IMR-90 (cell line): Measurements from ENCODE around the gene CBX5. TPM values are rescaled to one million over a fixed set of nuclear protein-coding genes. Genes with fewer than 3 reads are reported as not detected.

ENCODE experiments used
- ATAC-seq: fragments of 200-7000 bp; cut with Tn5 transposase; 2 replicates; pipeline ENCODE4 v1.9.1; 2020; ENCODE audit warnings: low read depth, mild to moderate bottlenecking, moderate library complexity
- BruUV-seq: library from RNA; stranded (reverse); fragments of 400-500 nt; replicated peaks from 2 replicates; lab custom pipeline; 2021; lab: Mats Ljungman, UMichigan
- CTCF ChIA-PET: fragments of 300-600 bp; formaldehyde crosslinking; extraction: SDS; loops from one replicate; lab custom pipeline; 2021; ENCODE audit warnings: antibody characterized with exemption; lab: Yijun Ruan, JAX
- POLR2A ChIA-PET: fragments of 300-600 bp; sonication (Branson Sonifier 250); formaldehyde crosslinking; loops from one replicate; lab custom pipeline; 2022; ENCODE audit warnings: antibody characterized with exemption; ENCODE audit not compliant: unreplicated experiment; lab: Charles Lee
- DNase-seq: peaks from one replicate; pipeline ENCODE4 v3.0.0; 2013
- H2AFZ ChIP-seq: replicated peaks from 2 replicates; pipeline ENCODE3; 2013; ENCODE audit warnings: low read length, mild to moderate bottlenecking; ENCODE audit not compliant: poor library complexity
- H2AK5ac ChIP-seq: 2 replicates; pipeline ENCODE4 v1.6.1; 2013; ENCODE audit warnings: low read depth, low read length, inconsistent platforms
- H2AK9ac ChIP-seq: replicated peaks from 2 replicates; pipeline ENCODE3; 2013; ENCODE audit warnings: mild to moderate bottlenecking, low read depth, low read length, moderate library complexity; ENCODE audit not compliant: poor library complexity
- H2BK120ac ChIP-seq: 2 replicates; pipeline ENCODE4 v1.6.1; 2013; ENCODE audit warnings: low read depth, low read length, inconsistent platforms
- H2BK15ac ChIP-seq: 3 replicates; pipeline ENCODE4 v1.6.1; 2013; ENCODE audit warnings: low read depth, low read length, inconsistent platforms
- H2BK20ac ChIP-seq: 2 replicates; pipeline ENCODE4 v1.6.1; 2013; ENCODE audit warnings: low read depth, mild to moderate bottlenecking, inconsistent platforms, low read length, moderate library complexity
- H2BK5ac ChIP-seq: 2 replicates; pipeline ENCODE4 v1.6.1; 2013; ENCODE audit warnings: mild to moderate bottlenecking, low read depth, low read length, inconsistent platforms; ENCODE audit not compliant: poor library complexity, severe bottlenecking
- H3K14ac ChIP-seq: replicated peaks from 2 replicates; pipeline ENCODE4 v1.6.1; 2013; ENCODE audit warnings: low read depth, low read length, inconsistent platforms
- H3K18ac ChIP-seq: 2 replicates; pipeline ENCODE4 v1.6.1; 2013; ENCODE audit warnings: low read depth, low read length, control low read depth
- H3K23ac ChIP-seq: 2 replicates; pipeline ENCODE4 v1.6.1; 2013; ENCODE audit warnings: low read depth, low read length, inconsistent platforms
- H3K27ac ChIP-seq: 2 replicates; pipeline ENCODE4 v1.5.1; 2013; ENCODE audit warnings: mild to moderate bottlenecking, control low read depth, low read length; ENCODE audit not compliant: insufficient read depth
- H3K27me3 ChIP-seq: 2 replicates; pipeline ENCODE4 v1.6.1; 2013; ENCODE audit warnings: low read length; ENCODE audit not compliant: control insufficient read depth, insufficient read depth
- H3K36me3 ChIP-seq: 2 replicates; pipeline ENCODE4 v1.6.1; 2013; ENCODE audit warnings: low read length, mixed read lengths; ENCODE audit not compliant: control insufficient read depth, insufficient read depth
- H3K4ac ChIP-seq: 2 replicates; pipeline ENCODE4 v1.6.1; 2013; ENCODE audit warnings: low read depth, low read length, inconsistent platforms
- H3K4me1 ChIP-seq: 2 replicates; pipeline ENCODE4 v1.6.1; 2013; ENCODE audit warnings: low read length, mixed read lengths; ENCODE audit not compliant: control insufficient read depth, insufficient read depth
- H3K4me2 ChIP-seq: 2 replicates; pipeline ENCODE4 v1.6.1; 2013; ENCODE audit warnings: low read depth, mild to moderate bottlenecking, control low read depth, low read length, moderate library complexity
- H3K4me3 ChIP-seq: 2 replicates; pipeline ENCODE4 v1.5.1; 2013; ENCODE audit warnings: low read depth, mild to moderate bottlenecking, control low read depth, low read length, moderate library complexity; ENCODE audit not compliant: insufficient read depth
- H3K56ac ChIP-seq: 2 replicates; pipeline ENCODE4 v1.6.1; 2013; ENCODE audit warnings: low read length, inconsistent platforms; ENCODE audit not compliant: insufficient read depth; ENCODE audit errors: extremely low read depth
- H3K79me1 ChIP-seq, 2 experiments: 2 replicates each; pipeline ENCODE4 v1.6.1; 2013; ENCODE audit warnings: low read length in 2 of 2, inconsistent platforms in 1 of 2, low read depth in 1 of 2
- H3K9ac ChIP-seq: 2 replicates; pipeline ENCODE4 v1.6.1; 2013; ENCODE audit warnings: low read depth, low read length, control low read depth
- H3K9me1 ChIP-seq: 2 replicates; pipeline ENCODE4 v1.6.1; 2013; ENCODE audit warnings: low read length, inconsistent platforms; ENCODE audit not compliant: insufficient read depth
- H3K9me3 ChIP-seq: 2 replicates; pipeline ENCODE4 v1.6.1; 2013; ENCODE audit warnings: low read length; ENCODE audit not compliant: control insufficient read depth, insufficient read depth
- H4K20me1 ChIP-seq: 2 replicates; pipeline ENCODE4 v1.6.1; 2013; ENCODE audit warnings: low read length, inconsistent platforms; ENCODE audit not compliant: insufficient read depth
- H4K5ac ChIP-seq: 2 replicates; pipeline ENCODE4 v1.6.1; 2013; ENCODE audit warnings: mild to moderate bottlenecking, low read depth, low read length, control low read depth
- H4K8ac ChIP-seq, 2 experiments: 2 replicates each; pipeline ENCODE4 v1.6.1; 2013; ENCODE audit warnings: low read depth in 2 of 2, low read length in 2 of 2, control low read depth in 1 of 2, inconsistent platforms in 1 of 2
- H4K91ac ChIP-seq: 2 replicates; pipeline ENCODE4 v1.6.1; 2013; ENCODE audit warnings: low read depth, low read length, inconsistent platforms; ENCODE audit not compliant: insufficient read depth
- BHLHE40 ChIP-seq: fragments of 150-350 bp; IDR thresholded peaks from 2 replicates; pipeline ENCODE4 v1.6.1; 2016; ENCODE audit warnings: mild to moderate bottlenecking, low read depth, low read length
- CHD1 ChIP-seq: IDR thresholded peaks from 2 replicates; pipeline ENCODE4 v1.6.1; 2012; ENCODE audit warnings: low read depth, low read length, improper control_type of control experiment
- CTCF ChIP-seq: conservative IDR thresholded peaks from 2 replicates; pipeline ENCODE4 v1.5.1; 2012; ENCODE audit warnings: mild to moderate bottlenecking, low read depth, low read length, improper control_type of control experiment
- ELK1 ChIP-seq: fragments of 150-350 bp; IDR thresholded peaks from 2 replicates; pipeline ENCODE4 v1.6.1; 2016; ENCODE audit warnings: low read depth, mild to moderate bottlenecking, low read length, moderate library complexity, borderline replicate concordance
- FOS ChIP-seq: fragments of 150-350 bp; IDR thresholded peaks from 2 replicates; pipeline ENCODE4 v1.6.1; 2016; ENCODE audit warnings: low read depth, low read length
- MAFK ChIP-seq: IDR thresholded peaks from 2 replicates; pipeline ENCODE4 v1.6.1; 2012; ENCODE audit warnings: low read depth, low read length, improper control_type of control experiment
- MAZ ChIP-seq: IDR thresholded peaks from 2 replicates; pipeline ENCODE4 v1.6.1; 2012; ENCODE audit warnings: low read depth, mild to moderate bottlenecking, low read length, improper control_type of control experiment, moderate library complexity, borderline replicate concordance
- RAD21 ChIP-seq: IDR thresholded peaks from 2 replicates; pipeline ENCODE4 v1.6.1; 2012; ENCODE audit warnings: low read length, improper control_type of control experiment
- RFX5 ChIP-seq: IDR thresholded peaks from 2 replicates; pipeline ENCODE4 v1.8.0; 2012; ENCODE audit warnings: low read depth, mild to moderate bottlenecking, low read length, moderate library complexity
- USF2 ChIP-seq: fragments of 150-350 bp; IDR thresholded peaks from 2 replicates; pipeline ENCODE4 v1.6.1; 2017; ENCODE audit warnings: mild to moderate bottlenecking, antibody characterized with exemption, low read length, low read depth
- WGBS, 2 experiments: methylation state at CpG; one replicate each; pipeline versions ENCODE4 v1.1.5 to v1.1.7; 2013; ENCODE audit warnings: missing lambda C conversion rate in 2 of 2; ENCODE audit not compliant: insufficient read length in 1 of 2; ENCODE audit errors: extremely low coverage in 2 of 2; 5-methylcytosine and 5-hydroxymethylcytosine counted together
- dilution Hi-C: fragments of 300-500 bp; cut with HindIII; formaldehyde crosslinking; loops from one replicate; pipeline ENCODE4 v1.14.3; 2018; ENCODE audit warnings: low sequenced_read_pairs; ENCODE audit not compliant: unreplicated experiment
- in situ Hi-C: fragments of 300-500 bp; cut with MboI; formaldehyde crosslinking; loops from 3 replicates; pipeline ENCODE4 v1.14.3; 2019; ENCODE audit warnings: low sequenced_read_pairs, inconsistent platforms, mixed read lengths
- intact Hi-C: fragments of 100-400 bp; cut with micrococcal nuclease; formaldehyde crosslinking; loops from 2 replicates; pipeline ENCODE4 v1.10.0; 2022
- polyA plus RNA-seq, 3 experiments: library from polyadenylated mRNA; depleted of rRNA; stranded (reverse); fragments of >200 nt; gene quantifications; 2 replicates each; pipeline ENCODE4 v1.2.3, GENCODE V29; 2012; ENCODE audit warnings: low replicate concordance in 1 of 3
- total RNA-seq: library from RNA; depleted of rRNA; stranded (reverse); fragments of >200 nt; gene quantifications from 2 replicates; pipeline ENCODE4 v1.2.3, GENCODE V29; 2012

Gene CBX5
- total and polyA plus RNA-seq, 2 of the 4 experiments (the other 2 are of a cell fraction) = 18.0 to 40.9 TPM

GRCh38 chr12:54228471-54228870 is 51.5 kb downstream of the CBX5 start:
- Histone ChIP-seq H3K56ac (no peak overlapping the region), H2BK20ac (peak overlapping the region; percentile 85), H2AK9ac (peak overlapping the region; percentile 87), H3K4me2 (no peak overlapping the region), H2BK120ac (peak overlapping the region; percentile 92), H2BK5ac (peak overlapping the region; percentile 87), H3K14ac (peak overlapping the region; percentile 72), H3K18ac (peak overlapping the region; percentile 90), H3K4ac (peak overlapping the region; percentile 87), H3K9me1 (peaks cover 8% of the 10 kb centered on the region), H2AK5ac (peak overlapping the region; percentile 97), H4K8ac (peak overlapping the region; percentile 1 to 88; a peak in 3 of 4 replicates), H3K9ac (peak overlapping the region; percentile 22; the same call in 1 of the 2 replicates), H3K27ac (peak overlapping the region; percentile 78; the same call in 1 of the 2 replicates), H2BK15ac (peak overlapping the region; percentile 93; the same call in 1 of the 3 replicates), H2AFZ (peak overlapping the region; percentile 53), H3K27me3 (no peaks in the 10 kb centered on the region), H3K4me3 (no peak overlapping the region), H3K36me3 (no peaks in the 10 kb centered on the region), H3K4me1 (peaks cover 20% of the 10 kb centered on the region), H4K20me1 (no peaks in the 10 kb centered on the region), H4K91ac (peak overlapping the region; percentile 88), H3K23ac (peak overlapping the region; percentile 77), H3K9me3 (no peaks in the 10 kb centered on the region), H3K79me1 (peaks cover 6 to 11% of the 10 kb centered on the region in 2 experiments; a peak in 2 of 4 replicates), H4K5ac (peak overlapping the region; percentile 93)
- TF ChIP-seq MAZ (no peak), MAFK (no peak), RAD21 (no peak), FOS (no peak), ELK1 (no peak), CHD1 (no peak), RFX5 (no peak), CTCF (no peak), BHLHE40 (no peak), USF2 (no peak)
- no CpG with 5 or more reads among the region's 1 CpG for WGBS, 2 experiments
- no peak for DNase-seq
- dilution Hi-C loops (no loop called here), intact Hi-C loops (no loop called here), in situ Hi-C loops (loop anchor here (5.0 kb wide), 1 partner anchor 49 kb away; no protein-coding TSS in a partner anchor)
- CTCF ChIA-PET = interaction anchor here (1.0 to 1.3 kb wide), 2 partner anchors 9 to 21 kb away, joined by 4 read pairs; no protein-coding TSS in a partner anchor
- ATAC-seq = no peak
- no TSS peak for BruUV-seq
- POLR2A ChIA-PET = interaction anchor here (1.4 kb wide), 1 partner anchor 130 kb away, joined by 4 read pairs; no protein-coding TSS in a partner anchor
